Endometrial microvascular endothelial cells (primary cell): ENCODE results near the gene ELMOD1. TPM values are rescaled to one million over a fixed set of nuclear protein-coding genes. Genes with fewer than 3 reads are reported as not detected.

Experiments
- in situ Hi-C: cut with HindIII; loops from 2 replicates; pipeline ENCODE4 v1.10.0; 2017; ENCODE audit warnings: low sequenced_read_pairs, low pct_unique_long_range_greater_than_20kb; ENCODE audit errors: inconsistent ontology term
- total RNA-seq: library from RNA; depleted of rRNA; stranded (reverse); fragments of >200 nt; gene quantifications from one replicate; pipeline ENCODE4 v1.2.3, GENCODE V29; 2015; ENCODE audit errors: inconsistent ontology term

The ELMOD1 gene
- total RNA-seq, 1 donor from 2014 or later, result not detected

GRCh38 chr11:107707215-107707671 lies 116.3 kb downstream of the ELMOD1 start:
- in situ Hi-C loops, result no loop called here

- in situ Hi-C loops, result no loop called here
These were observed 116.9 kb downstream of the ELMOD1 start for GRCh38 chr11:107707807-107708206.

GRCh38 chr11:107708792-107709191 lies 117.8 kb downstream of the ELMOD1 start:
- in situ Hi-C loops, result no loop called here

- in situ Hi-C loops, result no loop called here
These were observed 119.4 kb downstream of the ELMOD1 start for GRCh38 chr11:107710301-107710700.

GRCh38 chr11:107711861-107712755 lies 121.2 kb downstream of the ELMOD1 start, which contains the start of gene SLN:
SLN (minus strand) TSS chr11:107712056.
- in situ Hi-C loops, result no loop called here

GRCh38 chr11:107713009-107713408 lies 122.1 kb downstream of the ELMOD1 start:
- in situ Hi-C loops, result no loop called here

Other genes starting within 250 kb of the ELMOD1 start
- 5.9 TPM for gene CWF19L2, start 133.3 kb upstream of the ELMOD1 start, total RNA-seq
- gene ALKBH8, start 25.4 kb upstream of the ELMOD1 start, total RNA-seq, result 13.7 TPM
- not detected for gene SLN, start 120.9 kb downstream of the ELMOD1 start, total RNA-seq